HCT116 (cell line): ENCODE data around the gene KHDRBS2. TPM values are rescaled to one million over a fixed set of nuclear protein-coding genes. Genes with fewer than 3 reads are reported as not detected.

ENCODE experiments used
- ATAC-seq: fragments of 200-7000 bp; cut with Tn5 transposase; 2 replicates; pipeline ENCODE4 v1.9.1; 2020; ENCODE audit warnings: mild to moderate bottlenecking, moderate library complexity
- BruUV-seq: library from RNA; stranded (reverse); fragments of 400-500 nt; replicated peaks from 2 replicates; lab custom pipeline; 2021; lab: Mats Ljungman, UMichigan
- CTCF ChIA-PET: fragments of 300-600 bp; sonication (Branson Sonifier 250); formaldehyde crosslinking; loops from one replicate; lab custom pipeline; 2021; ENCODE audit warnings: antibody characterized with exemption; lab: Charles Lee
- POLR2A ChIA-PET: fragments of 300-600, 350-600 bp; sonication (Branson Sonifier 250); formaldehyde crosslinking; loops from one replicate; lab custom pipeline; 2021; ENCODE audit warnings: antibody characterized with exemption; lab: Charles Lee
- RAD21 ChIA-PET, 2 experiments: fragments of 300-600 bp; sonication (Branson Sonifier 250); formaldehyde crosslinking; loops; one replicate each; lab custom pipeline; 2023; ENCODE audit warnings: low total read pairs in 2 of 2; ENCODE audit not compliant: uncharacterized antibody in 2 of 2, unreplicated experiment in 2 of 2, low non-redundant PET in 1 of 2; lab: Charles Lee
- DNase-seq: peaks from one replicate; pipeline ENCODE4 v3.0.0-alpha.2; 2010; ENCODE audit warnings: low read depth, low spot score
- H2AFZ ChIP-seq: fragments of 200-600 bp; shearing (Covaris generic), sonication (generic); 2 replicates; pipeline ENCODE4 v1.6.1; 2017; ENCODE audit warnings: low read depth, mixed run types, mixed read lengths, antibody characterized with exemption, low read length; ENCODE audit not compliant: poor library complexity, severe bottlenecking
- H3K27ac ChIP-seq: 2 replicates; pipeline ENCODE4 v1.5.1; 2012; ENCODE audit warnings: low read depth, low read length
- H3K27me3 ChIP-seq: fragments of 200-600 bp; sonication (generic); 2 replicates; pipeline ENCODE4 v1.6.1; 2016; ENCODE audit warnings: mixed run types, low read length, mixed read lengths; ENCODE audit not compliant: insufficient read depth
- H3K36me3 ChIP-seq, 2 experiments: fragments of 200-500 bp in 1 of 2; fragments of 200-600 bp in 1 of 2; sonication (Bioruptor generic) in 1 of 2; sonication (generic) in 1 of 2; 2 replicates each; pipeline versions ENCODE4 v1.5.1 to v1.6.1; 2014 to 2016; ENCODE audit warnings: low read length in 2 of 2, inconsistent platforms in 1 of 2, mixed read lengths in 1 of 2, mixed run types in 1 of 2; ENCODE audit not compliant: insufficient read depth in 2 of 2, control insufficient read depth in 1 of 2
- H3K4me1 ChIP-seq, 2 experiments: fragments of 200-600 bp in 1 of 2; sonication (generic) in 1 of 2; 2 replicates each; pipeline versions ENCODE4 v1.5.1 to v1.6.1; 2012 to 2017; ENCODE audit warnings: low read length in 2 of 2, inconsistent platforms in 1 of 2, mild to moderate bottlenecking in 1 of 2, mixed read lengths in 1 of 2, mixed run types in 1 of 2, moderate library complexity in 1 of 2; ENCODE audit not compliant: insufficient read depth in 2 of 2, control insufficient read depth in 1 of 2
- H3K4me2 ChIP-seq: fragments of 200-600 bp; sonication (generic); 2 replicates; pipeline ENCODE4 v1.6.1; 2017; ENCODE audit warnings: mixed run types, low read length, mixed read lengths
- H3K4me3 ChIP-seq, 2 experiments: fragments of 200-600 bp in 1 of 2; sonication (generic) in 1 of 2; replicated peaks in 1 of 2; 2 replicates each; pipeline ENCODE4 v1.5.1; 2011 to 2016; ENCODE audit warnings: low read length in 2 of 2, control low read depth in 1 of 2, low read depth in 1 of 2, mild to moderate bottlenecking in 1 of 2, mixed read lengths in 1 of 2, mixed run types in 1 of 2
- H3K79me2 ChIP-seq: fragments of 200-600 bp; sonication (generic); 2 replicates; pipeline ENCODE4 v1.6.1; 2017; ENCODE audit warnings: mild to moderate bottlenecking, mixed run types, low read length, moderate library complexity, mixed read lengths; ENCODE audit not compliant: insufficient read depth
- H3K9ac ChIP-seq: fragments of 200-600 bp; sonication (generic); 2 replicates; pipeline ENCODE4 v1.6.1; 2016; ENCODE audit warnings: low read length, mixed read lengths
- H3K9me2 ChIP-seq: fragments of 200-600 bp; sonication (generic), shearing (Covaris generic); 2 replicates; pipeline ENCODE4 v1.6.1; 2017; ENCODE audit warnings: mixed run types, mild to moderate bottlenecking, moderate library complexity; ENCODE audit not compliant: insufficient read depth
- H3K9me3 ChIP-seq, 2 experiments: fragments of 200-500 bp in 1 of 2; fragments of 200-600 bp in 1 of 2; sonication (Bioruptor generic) in 1 of 2; sonication (generic) in 1 of 2; 2 replicates each; pipeline ENCODE4 v1.6.1; 2014 to 2017; ENCODE audit warnings: low read length in 2 of 2, mixed read lengths in 2 of 2, inconsistent platforms in 1 of 2, low read depth in 1 of 2, mild to moderate bottlenecking in 1 of 2, mixed run types in 1 of 2, moderate library complexity in 1 of 2; ENCODE audit not compliant: control insufficient read depth in 1 of 2, insufficient read depth in 1 of 2
- H4K20me1 ChIP-seq: fragments of 200-600 bp; sonication (generic), shearing (Covaris generic); 2 replicates; pipeline ENCODE4 v1.6.1; 2017; ENCODE audit warnings: mixed run types, mild to moderate bottlenecking, moderate library complexity; ENCODE audit not compliant: insufficient read depth
- ATF3 ChIP-seq: IDR thresholded peaks from 2 replicates; pipeline ENCODE4 v1.6.1; 2012
- CEBPB ChIP-seq: IDR thresholded peaks from 2 replicates; pipeline ENCODE4 v1.6.1; 2012; ENCODE audit warnings: low read depth
- EGR1 ChIP-seq: IDR thresholded peaks from 2 replicates; pipeline ENCODE4 v1.6.1; 2012; ENCODE audit warnings: low read depth
- ELF1 ChIP-seq: IDR thresholded peaks from 2 replicates; pipeline ENCODE4 v1.6.1; 2012; ENCODE audit warnings: low read depth, borderline replicate concordance
- EZH2 ChIP-seq: fragments of 200-600 bp; sonication (generic); IDR thresholded peaks from 2 replicates; pipeline ENCODE4 v1.6.1; 2017; ENCODE audit warnings: antibody characterized with exemption, mixed run types
- EZH2phosphoT487 ChIP-seq: fragments of 200-600 bp; IDR thresholded peaks from 2 replicates; pipeline ENCODE4 v1.6.1; 2018; ENCODE audit warnings: antibody characterized with exemption, borderline replicate concordance
- FOSL1 ChIP-seq: IDR thresholded peaks from 2 replicates; pipeline ENCODE4 v1.6.1; 2012; ENCODE audit warnings: low read depth
- JUND ChIP-seq: IDR thresholded peaks from 2 replicates; pipeline ENCODE4 v1.6.1; 2012
- POLR2A ChIP-seq: IDR thresholded peaks from 2 replicates; pipeline ENCODE4 v1.7.0; 2011; ENCODE audit warnings: borderline replicate concordance; ENCODE audit not compliant: insufficient read depth, insufficient read length; ENCODE audit errors: extremely low read depth
- POLR2AphosphoS5 ChIP-seq: IDR thresholded peaks from 2 replicates; pipeline ENCODE4 v1.6.1; 2011; ENCODE audit warnings: mild to moderate bottlenecking, low read depth, low read length, moderate library complexity
- RAD21 ChIP-seq: IDR thresholded peaks from 2 replicates; pipeline ENCODE4 v1.6.1; 2012; ENCODE audit warnings: low read depth, mild to moderate bottlenecking
- SIN3A ChIP-seq: IDR thresholded peaks from 2 replicates; pipeline ENCODE4 v1.6.1; 2012; ENCODE audit warnings: low read depth
- SP1 ChIP-seq: IDR thresholded peaks from 2 replicates; pipeline ENCODE4 v1.6.1; 2012; ENCODE audit warnings: low read depth
- ZBTB33 ChIP-seq: IDR thresholded peaks from 2 replicates; pipeline ENCODE4 v1.6.1; 2011; ENCODE audit warnings: mild to moderate bottlenecking, low read length, moderate library complexity; ENCODE audit not compliant: insufficient replicate concordance; ENCODE audit errors: extremely low read depth
- ZNF274 ChIP-seq: fragments of 200-500 bp; sonication (Bioruptor generic); IDR thresholded peaks from 2 replicates; pipeline ENCODE4 v1.6.1; 2014; ENCODE audit warnings: mild to moderate bottlenecking, low read depth, low read length, inconsistent platforms
- intact Hi-C: fragments of 100-400 bp; cut with micrococcal nuclease; formaldehyde crosslinking; loops from 2 replicates; pipeline ENCODE4 v1.10.0; 2022
- total RNA-seq: library from RNA; stranded (reverse); gene quantifications from one replicate; pipeline ENCODE4 v1.2.1, GENCODE V29; 2021; ENCODE audit not compliant: unreplicated experiment

The KHDRBS2 gene
- total RNA-seq, 1 experiment from 2014 or later, result not detected

- RAD21 ChIA-PET, result no interaction called here
- Histone ChIP-seq H3K4me3 (no peak overlapping the region), H3K27ac (no peak overlapping the region), H3K9ac (no peak overlapping the region), H3K4me1 (no peaks in the 10 kb centered on the region), H2AFZ (no peak overlapping the region), H4K20me1 (no peaks in the 10 kb centered on the region), H3K4me2 (no peak overlapping the region), H3K9me2 (no peaks in the 10 kb centered on the region), H3K36me3 (no peaks in the 10 kb centered on the region), H3K9me3 (peaks cover 7 to 9% of the 10 kb centered on the region in 2 experiments; a peak in 3 of 4 replicates), H3K79me2 (no peaks in the 10 kb centered on the region), H3K27me3 (no peaks in the 10 kb centered on the region)
- ATAC-seq (no peak), DNase-seq (no peak)
- POLR2A ChIA-PET, result no interaction called here
- intact Hi-C loops, result no loop called here
- no TSS peak for BruUV-seq
- CTCF ChIA-PET, result no interaction called here
- TF ChIP-seq SP1 (no peak), JUND (no peak), CEBPB (no peak), EGR1 (no peak), ELF1 (no peak), SIN3A (no peak), ZBTB33 (no peak), RAD21 (no peak), POLR2AphosphoS5 (no peak), EZH2 (no peak), ZNF274 (no peak), EZH2phosphoT487 (no peak), ATF3 (no peak), FOSL1 (no peak), POLR2A (no peak)
- TF ChIP-seq, all 23 proteins: peak for 0
These were observed 399.3 kb downstream of the KHDRBS2 start for GRCh38 chr6:61886608-61887259.
